Transverse colon (tissue), 4 donors: ENCODE results near the gene POLD2. TPM values are rescaled to one million over a fixed set of nuclear protein-coding genes. Genes with fewer than 3 reads are reported as not detected.
A peak's percentile ranks its signal among the peaks of the same experiment; 100 is the strongest.

Experiments used
- DNase-seq: peaks from one replicate; pipeline ENCODE4 v3.0.0-alpha.2; 2019
- H3K27ac ChIP-seq, 4 donors: fragments of 200-600 bp; sonication (generic); 2 replicates each; pipeline ENCODE4 v1.5.1; 2016 to 2018; ENCODE audit warnings: inconsistent platforms in 4 of 4
- H3K27me3 ChIP-seq: fragments of 200-600 bp; sonication (generic); 2 replicates; pipeline ENCODE4 v1.5.1; 2017; ENCODE audit warnings: inconsistent platforms
- H3K36me3 ChIP-seq, 4 donors: fragments of 200-600 bp; sonication (generic); 2 replicates each; pipeline ENCODE4 v1.5.1; 2017 to 2019; ENCODE audit warnings: inconsistent platforms in 4 of 4
- H3K4me1 ChIP-seq, 4 donors: fragments of 200-600 bp; sonication (generic); 2 replicates each; pipeline ENCODE4 v1.5.1; 2017 to 2020; ENCODE audit warnings: inconsistent platforms in 4 of 4
- H3K4me3 ChIP-seq, 4 donors: fragments of 200-600 bp; sonication (generic); 1 replicate in 1 of 4; 2 replicates in 3 of 4; pipeline versions ENCODE4 v1.5.1 to v1.6.1; 2017 to 2019; ENCODE audit warnings: inconsistent platforms in 4 of 4
- H3K9me3 ChIP-seq, 2 donors: fragments of 200-600 bp; sonication (generic); 2 replicates each; pipeline ENCODE4 v1.5.1; 2017 to 2019; ENCODE audit warnings: inconsistent platforms in 2 of 2
- CTCF ChIP-seq, 5 experiments: fragments of 200-600 bp in 3 of 5; fragments of 450-650 bp in 2 of 5; sonication (generic) in 3 of 5; IDR thresholded peaks; 1 replicate in 2 of 5; 2 replicates in 3 of 5; pipeline ENCODE4 v1.5.1; 2016 to 2017; ENCODE audit warnings: antibody characterized with exemption in 5 of 5, inconsistent platforms in 3 of 5, mild to moderate bottlenecking in 2 of 5, moderate library complexity in 1 of 5
- EP300 ChIP-seq: sonication (generic); formaldehyde crosslinking; IDR thresholded peaks from one replicate; pipeline ENCODE4 v1.6.1; 2017; ENCODE audit warnings: antibody characterized with exemption, low read depth
- POLR2A ChIP-seq: fragments of 450-650 bp; IDR thresholded peaks from one replicate; pipeline ENCODE4 v1.6.1; 2016; ENCODE audit warnings: antibody characterized with exemption, mild to moderate bottlenecking, moderate library complexity
- POLR2AphosphoS5 ChIP-seq, 3 donors: sonication (generic); formaldehyde crosslinking; IDR thresholded peaks; one replicate each; pipeline ENCODE4 v1.6.1; 2016; ENCODE audit warnings: antibody characterized with exemption in 3 of 3
- WGBS, 2 donors: methylation state at CpG; one replicate each; pipeline ENCODE4 v1.1.5; 2018; ENCODE audit warnings: low coverage in 1 of 2; 5-methylcytosine and 5-hydroxymethylcytosine counted together
- in situ Hi-C, 4 donors: fragments of 200-750 bp; cut with MboI; loops; one replicate each; pipeline versions ENCODE4 v1.15.0 to v1.15.1; 2017; ENCODE audit warnings: low sequenced_read_pairs in 3 of 4, low pct_ligation_motif_present in 1 of 4, low pct_unique_long_range_greater_than_20kb in 1 of 4
- intact Hi-C: fragments of 100-400 bp; cut with DNase I; formaldehyde crosslinking; loops from one replicate; pipeline ENCODE4 v1.15.1; 2023; ENCODE audit warnings: low total_unique reads
- total RNA-seq, 4 donors: library from RNA; depleted of rRNA; stranded (reverse); fragments of >200 nt; gene quantifications; one replicate each; pipeline ENCODE4 v1.1.0, GENCODE V29; 2016

Gene POLD2
- total RNA-seq, 4 donors from 2014 or later: 20.1 to 32.7 (median 22.7) TPM

- Histone ChIP-seq H3K27ac (no peak overlapping the region), H3K4me1 (peaks cover 2 to 17% (median 9%) of the 10 kb centered on the region in 4 donors), H3K36me3 (no peaks in the 10 kb centered on the region), H3K9me3 (no peaks in the 10 kb centered on the region), H3K4me3 (peak overlapping the region; percentile 12 to 42 (median 26)), H3K27me3 (peaks cover 11% of the 10 kb centered on the region)
- in situ Hi-C loops: no loop called here
- DNase-seq: peak; percentile 90
- intact Hi-C loops: no loop called here
- TF ChIP-seq CTCF (IDR thresholded peaks at IDR 0.05) (no peak), POLR2A (no peak), EP300 (no peak), POLR2AphosphoS5 (IDR thresholded peaks at IDR 0.05) (no peak)
- WGBS, 2 donors: 27% methylated on average over 48 of the region's 65 CpGs; no CpG with 5 or more reads in 1 of the 2 donors
These were observed 22.9 kb upstream of the POLD2 start for GRCh38 chr7:44145969-44146911.

- 53% methylated on average over 41 of the region's 53 CpGs; no CpG with 5 or more reads in 1 of the 2 donors for WGBS, 2 donors
- in situ Hi-C loops: no loop called here
- Histone ChIP-seq H3K27me3 (peaks cover 11% of the 10 kb centered on the region), H3K4me1 (peaks cover 2 to 17% (median 9%) of the 10 kb centered on the region in 4 donors), H3K36me3 (no peaks in the 10 kb centered on the region), H3K4me3 (peak overlapping the region; percentile 12 to 42 (median 26)), H3K27ac (no peak overlapping the region), H3K9me3 (no peaks in the 10 kb centered on the region)
- DNase-seq: no peak
- intact Hi-C loops: no loop called here
- TF ChIP-seq POLR2AphosphoS5 (IDR thresholded peaks at IDR 0.05) (no peak), CTCF (IDR thresholded peaks at IDR 0.05) (no peak)
These were observed 22.2 kb upstream of the POLD2 start for GRCh38 chr7:44145479-44145968.

- H3K27ac ChIP-seq: no peak overlapping the region
- in situ Hi-C loops (no loop called here), intact Hi-C loops (no loop called here)
- WGBS, 2 donors: 80% methylated on average over 31 of the region's 31 CpGs; no CpG with 5 or more reads in 1 of the 2 donors
- no peaks in the 10 kb centered on the region for H3K36me3 ChIP-seq
- peaks cover 2 to 17% (median 9%) of the 10 kb centered on the region in 4 donors for H3K4me1 ChIP-seq
- H3K4me3 ChIP-seq: peak overlapping the region in 2 of 4 donors; percentile 31 to 42
- no peak for DNase-seq
- no peaks in the 10 kb centered on the region for H3K9me3 ChIP-seq
- TF ChIP-seq CTCF (IDR thresholded peaks at IDR 0.05): no peak
- TF ChIP-seq POLR2A: no peak
- TF ChIP-seq POLR2AphosphoS5 (IDR thresholded peaks at IDR 0.05): no peak
- no peak for TF ChIP-seq EP300
- peaks cover 11% of the 10 kb centered on the region for H3K27me3 ChIP-seq
These were observed 21.7 kb upstream of the POLD2 start for GRCh38 chr7:44144968-44145478.

- 77% methylated on average over 6 of the region's 6 CpGs; no CpG with 5 or more reads in 1 of the 2 donors for WGBS, 2 donors
These were observed 21.1 kb upstream of the POLD2 start for GRCh38 chr7:44144426-44144967.

More at GRCh38 chr7:44144426-44144967, 21.1 kb upstream of the POLD2 start:
- Histone ChIP-seq H3K4me3 (no peak overlapping the region), H3K27me3 (peaks cover 11% of the 10 kb centered on the region), H3K36me3 (no peaks in the 10 kb centered on the region), H3K27ac (no peak overlapping the region), H3K9me3 (no peaks in the 10 kb centered on the region), H3K4me1 (peaks cover 2 to 17% (median 9%) of the 10 kb centered on the region in 4 donors)
- intact Hi-C loops (no loop called here), in situ Hi-C loops (no loop called here)
- TF ChIP-seq CTCF (IDR thresholded peaks at IDR 0.05) (no peak), POLR2A (no peak), POLR2AphosphoS5 (IDR thresholded peaks at IDR 0.05) (no peak), EP300 (no peak)
- DNase-seq: no peak
